Activated naive CD8-positive, alpha-beta T cell treated with anti-CD3 and anti-CD28 coated beads, Interleukin-2, amount 10 ng/mL, durations not matched to agents 7 days and 5 days (primary cell): Measurements from ENCODE around the gene LSM3. TPM values are rescaled to one million over a fixed set of nuclear protein-coding genes. Genes with fewer than 3 reads are reported as not detected.

Experiments
- ATAC-seq: fragments of 150-1000 bp; cut with Tn5 transposase; one replicate; pipeline ENCODE4 v1.10.0; 2021; ENCODE audit warnings: low read depth, moderate library complexity
- POLR2A ChIA-PET: fragments of 350-600 bp; sonication (Branson Sonifier 250); formaldehyde crosslinking; loops from one replicate; lab custom pipeline; 2021; ENCODE audit warnings: antibody characterized with exemption; lab: Charles Lee
- DNase-seq: peaks from one replicate; pipeline ENCODE4 v3.0.0; 2021
- H3K27ac Mint-ChIP-seq: one replicate; pipeline ENCODE4 v1.8.0; 2022; ENCODE audit warnings: mild to moderate bottlenecking, mixed read lengths
- H3K27me3 Mint-ChIP-seq: one replicate; pipeline ENCODE4 v1.8.0; 2022; ENCODE audit warnings: mild to moderate bottlenecking, moderate library complexity, mixed read lengths
- H3K36me3 Mint-ChIP-seq: one replicate; pipeline ENCODE4 v1.8.0; 2021; ENCODE audit warnings: mild to moderate bottlenecking, mixed read lengths
- H3K4me1 Mint-ChIP-seq: one replicate; pipeline ENCODE4 v1.8.0; 2021; ENCODE audit warnings: mixed read lengths
- H3K4me3 Mint-ChIP-seq: one replicate; pipeline ENCODE4 v1.8.0; 2022; ENCODE audit warnings: mild to moderate bottlenecking, moderate library complexity, mixed read lengths
- H3K9me3 Mint-ChIP-seq: one replicate; pipeline ENCODE4 v1.8.0; 2021; ENCODE audit warnings: mixed read lengths
- total RNA-seq, 2 experiments: library from RNA; stranded (reverse); gene quantifications; one replicate each; pipeline ENCODE4 v1.2.3, GENCODE V29; 2021

Gene LSM3
- total RNA-seq, 2 experiments from 2014 or later = 14.3 to 14.4 TPM

DNA sequence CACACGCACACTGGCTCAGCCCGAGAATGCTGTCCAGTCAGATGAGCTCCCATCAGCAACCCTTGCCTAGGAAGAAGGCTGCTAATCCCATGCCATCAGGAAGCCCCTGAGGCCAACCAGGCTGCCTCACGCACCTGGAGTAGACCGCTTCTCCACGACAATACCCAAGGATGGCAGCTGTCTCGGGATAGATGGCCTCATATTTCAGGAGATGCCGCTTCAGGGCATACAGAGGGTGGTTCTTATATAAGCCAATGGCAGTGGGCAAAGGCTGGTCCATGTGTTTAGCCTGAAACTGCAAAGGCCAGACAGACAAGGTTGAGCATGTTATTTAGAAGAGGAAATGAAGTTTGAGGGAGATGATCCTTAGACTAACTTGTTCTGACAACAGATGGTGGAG lies 22.4 kb upstream of the LSM3 start:
- Mint-ChIP-seq H3K27ac (no peak overlapping the region), H3K4me1 (no peaks in the 10 kb centered on the region), H3K9me3 (peaks cover 3% of the 10 kb centered on the region), H3K27me3 (no peaks in the 10 kb centered on the region), H3K4me3 (no peak overlapping the region), H3K36me3 (peaks cover 42% of the 10 kb centered on the region)
- DNase-seq (no peak), ATAC-seq (no peak)
- POLR2A ChIA-PET = no interaction called here

DNA sequence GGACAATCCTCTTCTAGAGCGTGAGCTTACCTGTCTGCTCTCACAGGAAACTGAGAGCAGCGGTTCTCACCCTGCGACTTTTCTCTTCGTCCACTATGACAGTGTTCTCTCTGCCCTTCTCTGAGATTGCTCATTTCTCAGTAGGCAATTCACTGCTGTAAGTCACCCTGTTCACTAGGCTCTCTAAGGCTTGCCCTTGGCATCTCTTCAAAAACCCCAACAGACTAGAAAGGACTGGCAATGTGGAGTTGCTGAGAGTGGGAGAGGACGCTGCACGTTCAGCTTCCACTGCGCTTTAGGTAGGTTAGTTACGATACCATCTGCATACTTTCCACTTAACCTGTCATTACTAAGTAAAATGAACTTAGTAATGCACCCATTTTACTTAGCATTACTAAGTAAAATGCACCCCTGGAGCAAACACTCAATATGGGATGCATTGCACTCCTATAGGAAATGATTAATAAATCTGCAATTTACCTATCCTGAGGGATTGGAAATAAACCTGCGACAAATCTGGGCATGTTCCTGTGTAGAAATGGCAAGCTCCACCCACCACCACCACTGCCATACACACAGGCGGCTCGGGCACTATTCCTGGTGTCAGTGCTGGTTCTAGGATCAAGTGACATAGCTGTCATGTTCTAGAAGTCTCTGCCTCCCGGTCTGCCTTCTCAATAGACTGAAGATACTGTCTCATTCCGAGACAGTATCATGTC lies 21.6 kb upstream of the LSM3 start:
- Mint-ChIP-seq H3K27me3 (no peaks in the 10 kb centered on the region), H3K36me3 (peaks cover 50% of the 10 kb centered on the region), H3K9me3 (peaks cover 7% of the 10 kb centered on the region), H3K4me1 (no peaks in the 10 kb centered on the region), H3K27ac (no peak overlapping the region), H3K4me3 (no peak overlapping the region)
- POLR2A ChIA-PET = interaction anchor here (1.3 kb wide), 1 partner anchor 22 kb away, joined by 3 read pairs; the partner anchor contains the start of genes LSM3 and XPC
- no peak for ATAC-seq
- no peak for DNase-seq

GRCh38 chr3:14157951-14158350 lies 20.7 kb upstream of the LSM3 start:
- Mint-ChIP-seq H3K9me3 (peaks cover 10% of the 10 kb centered on the region), H3K4me1 (no peaks in the 10 kb centered on the region), H3K36me3 (peaks cover 59% of the 10 kb centered on the region), H3K27me3 (no peaks in the 10 kb centered on the region), H3K4me3 (no peak overlapping the region), H3K27ac (no peak overlapping the region)
- no peak for ATAC-seq
- DNase-seq = no peak
- POLR2A ChIA-PET = interaction anchor here (0.8 kb wide), 1 partner anchor 13 kb away, joined by 3 read pairs; no protein-coding TSS in a partner anchor

- peaks cover 62% of the 10 kb centered on the region for H3K36me3 Mint-ChIP-seq
- H3K9me3 Mint-ChIP-seq = peaks cover 10% of the 10 kb centered on the region
- no peak for DNase-seq
- H3K4me1 Mint-ChIP-seq = no peaks in the 10 kb centered on the region
- POLR2A ChIA-PET = interaction anchor here (0.8 kb wide), 1 partner anchor 14 kb away, joined by 3 read pairs; no protein-coding TSS in a partner anchor
- H3K4me3 Mint-ChIP-seq = no peak overlapping the region
- no peak for ATAC-seq
- H3K27ac Mint-ChIP-seq = no peak overlapping the region
- no peaks in the 10 kb centered on the region for H3K27me3 Mint-ChIP-seq
Measured at GRCh38 chr3:14158370-14158769, 20.2 kb upstream of the LSM3 start.

- no peak for DNase-seq
- Mint-ChIP-seq H3K36me3 (peaks cover 65% of the 10 kb centered on the region), H3K4me1 (no peaks in the 10 kb centered on the region), H3K27me3 (no peaks in the 10 kb centered on the region), H3K4me3 (no peak overlapping the region), H3K9me3 (peaks cover 10% of the 10 kb centered on the region), H3K27ac (no peak overlapping the region)
- no peak for ATAC-seq
- POLR2A ChIA-PET = no interaction called here
Measured at GRCh38 chr3:14159426-14159825, 19.2 kb upstream of the LSM3 start.

GRCh38 chr3:14161282-14161681 lies 17.3 kb upstream of the LSM3 start:
- no peak overlapping the region for H3K27ac Mint-ChIP-seq
- peaks cover 69% of the 10 kb centered on the region for H3K36me3 Mint-ChIP-seq
- DNase-seq (no peak), ATAC-seq (no peak)
- H3K9me3 Mint-ChIP-seq = peaks cover 10% of the 10 kb centered on the region
- H3K4me3 Mint-ChIP-seq = no peak overlapping the region
- POLR2A ChIA-PET = no interaction called here
- H3K27me3 Mint-ChIP-seq = no peaks in the 10 kb centered on the region
- H3K4me1 Mint-ChIP-seq = no peaks in the 10 kb centered on the region

GRCh38 chr3:14162178-14162577 lies 16.4 kb upstream of the LSM3 start:
- no peaks in the 10 kb centered on the region for H3K4me1 Mint-ChIP-seq
- POLR2A ChIA-PET = no interaction called here
- no peaks in the 10 kb centered on the region for H3K27me3 Mint-ChIP-seq
- ATAC-seq (no peak), DNase-seq (no peak)
- no peak overlapping the region for H3K4me3 Mint-ChIP-seq
- no peak overlapping the region for H3K27ac Mint-ChIP-seq
- H3K36me3 Mint-ChIP-seq = peaks cover 75% of the 10 kb centered on the region
- peaks cover 10% of the 10 kb centered on the region for H3K9me3 Mint-ChIP-seq

- no peak for ATAC-seq
- DNase-seq = no peak
- Mint-ChIP-seq H3K4me1 (peaks cover 5% of the 10 kb centered on the region), H3K27ac (no peak overlapping the region), H3K36me3 (peaks cover 65% of the 10 kb centered on the region), H3K4me3 (no peak overlapping the region), H3K9me3 (peaks cover 2% of the 10 kb centered on the region), H3K27me3 (no peaks in the 10 kb centered on the region)
- POLR2A ChIA-PET = no interaction called here
Measured at GRCh38 chr3:14166877-14167603, 11.6 kb upstream of the LSM3 start.

DNA sequence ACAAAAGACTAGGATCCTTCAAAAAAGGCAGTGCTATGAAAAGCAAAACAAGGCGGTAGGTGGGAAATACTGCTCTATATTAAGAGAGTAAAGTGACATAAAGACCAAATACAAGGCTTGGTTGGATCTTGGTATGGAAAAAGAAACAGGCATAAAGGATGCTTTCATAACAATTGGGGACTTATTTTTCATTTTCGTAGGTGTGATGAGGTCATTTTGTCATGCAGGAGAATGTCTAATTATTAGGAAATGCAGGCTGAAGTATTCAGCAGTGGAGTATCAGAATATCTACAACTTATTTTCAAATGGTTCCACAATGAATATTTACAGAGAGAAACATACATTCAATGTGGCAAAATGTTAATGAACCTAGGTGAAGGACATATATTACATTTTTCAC lies 9.2 kb upstream of the LSM3 start:
- H3K4me3 Mint-ChIP-seq = no peak overlapping the region
- DNase-seq (no peak), ATAC-seq (no peak)
- no peaks in the 10 kb centered on the region for H3K9me3 Mint-ChIP-seq
- peaks cover 12% of the 10 kb centered on the region for H3K4me1 Mint-ChIP-seq
- H3K27me3 Mint-ChIP-seq = no peaks in the 10 kb centered on the region
- H3K27ac Mint-ChIP-seq = no peak overlapping the region
- POLR2A ChIA-PET = no interaction called here
- H3K36me3 Mint-ChIP-seq = peaks cover 45% of the 10 kb centered on the region

GRCh38 chr3:14169871-14170270 lies 8.7 kb upstream of the LSM3 start:
- POLR2A ChIA-PET = no interaction called here
- Mint-ChIP-seq H3K4me3 (no peak overlapping the region), H3K27me3 (no peaks in the 10 kb centered on the region), H3K4me1 (peaks cover 14% of the 10 kb centered on the region), H3K9me3 (no peaks in the 10 kb centered on the region), H3K27ac (no peak overlapping the region), H3K36me3 (peaks cover 41% of the 10 kb centered on the region)
- DNase-seq (no peak), ATAC-seq (no peak)

DNA sequence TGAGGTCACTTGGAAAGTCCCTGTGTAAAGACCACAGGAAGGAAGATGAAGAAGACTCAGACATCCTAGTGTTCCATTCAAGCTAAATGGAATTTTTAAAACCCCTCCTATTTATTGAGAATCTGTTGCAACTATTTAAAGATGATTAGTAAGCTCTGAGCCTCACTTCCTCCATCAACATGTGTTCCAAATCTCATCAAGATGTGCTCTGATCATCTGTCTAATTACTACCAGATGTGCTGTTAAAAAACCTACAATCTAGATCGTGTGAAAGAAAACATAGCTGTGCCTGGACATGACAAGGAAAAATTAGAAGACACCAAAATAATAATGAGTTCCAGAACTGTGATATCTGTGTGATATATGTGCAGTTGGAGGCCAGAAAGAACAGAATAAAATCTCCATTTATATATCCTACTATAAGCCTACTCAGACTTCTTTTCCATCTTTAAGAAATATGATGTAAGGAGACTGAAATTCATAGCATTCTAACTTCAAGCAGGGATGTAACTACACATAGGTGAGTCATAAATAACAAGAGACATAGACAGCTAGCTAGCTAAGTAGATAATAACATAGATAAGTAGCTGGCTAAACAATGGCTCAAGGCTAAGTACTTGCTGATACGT lies 8.0 kb upstream of the LSM3 start:
- DNase-seq (no peak), ATAC-seq (no peak)
- POLR2A ChIA-PET = no interaction called here
- Mint-ChIP-seq H3K36me3 (peaks cover 38% of the 10 kb centered on the region), H3K4me1 (peaks cover 22% of the 10 kb centered on the region), H3K27me3 (no peaks in the 10 kb centered on the region), H3K9me3 (no peaks in the 10 kb centered on the region), H3K4me3 (no peak overlapping the region), H3K27ac (no peak overlapping the region)

- Mint-ChIP-seq H3K27ac (no peak overlapping the region), H3K36me3 (peaks cover 26% of the 10 kb centered on the region), H3K27me3 (no peaks in the 10 kb centered on the region), H3K4me1 (peaks cover 37% of the 10 kb centered on the region), H3K9me3 (no peaks in the 10 kb centered on the region), H3K4me3 (no peak overlapping the region)
- ATAC-seq = no peak
- POLR2A ChIA-PET = no interaction called here
- DNase-seq = no peak
Measured at GRCh38 chr3:14172496-14172895, 6.1 kb upstream of the LSM3 start.

- ATAC-seq = no peak
- H3K27ac Mint-ChIP-seq = no peak overlapping the region
- no peak for DNase-seq
- POLR2A ChIA-PET = interaction anchor here (2.1 kb wide), 1 partner anchor 30 kb away, joined by 10 read pairs; no protein-coding TSS in a partner anchor
- peaks cover 45% of the 10 kb centered on the region for H3K4me1 Mint-ChIP-seq
- H3K36me3 Mint-ChIP-seq = peaks cover 25% of the 10 kb centered on the region
- no peaks in the 10 kb centered on the region for H3K9me3 Mint-ChIP-seq
- no peaks in the 10 kb centered on the region for H3K27me3 Mint-ChIP-seq
- no peak overlapping the region for H3K4me3 Mint-ChIP-seq
Measured at GRCh38 chr3:14174483-14174882, 4.1 kb upstream of the LSM3 start.
